ENCODE data around the gene TMEM207. TPM values are rescaled to one million over a fixed set of nuclear protein-coding genes. Genes with fewer than 3 reads are reported as not detected.

TMEM207 gene
- total RNA-seq, 1 donor from 2014 or later = not detected

DNA sequence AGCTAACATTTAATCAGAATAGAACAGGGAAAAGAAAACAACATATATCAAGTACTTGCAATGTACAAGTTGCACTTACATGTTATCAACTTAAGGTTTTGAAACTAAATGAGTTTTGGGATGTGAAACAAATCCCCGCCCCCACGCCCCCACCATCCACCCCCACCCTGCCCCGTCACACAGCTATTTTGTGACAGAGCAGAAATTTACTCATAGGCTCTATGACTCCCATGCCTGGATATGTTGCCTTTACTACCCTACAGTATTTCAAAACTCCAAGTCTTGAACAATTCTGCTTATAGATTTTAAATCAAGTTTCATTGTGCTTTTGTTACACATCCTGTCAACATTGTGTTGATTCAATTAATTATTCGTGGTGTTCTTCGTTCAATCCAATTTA lies 46.1 kb upstream of the TMEM207 start:
- Mint-ChIP-seq H3K27me3 (peaks cover 25% of the 10 kb centered on the region), H3K36me3 (ENCODE audit: low read depth) (no peaks in the 10 kb centered on the region), H3K9me3 (no peaks in the 10 kb centered on the region), H3K4me1 (peaks cover 3% of the 10 kb centered on the region), H3K27ac (no peak overlapping the region), H3K4me3 (no peak overlapping the region)
- intact Hi-C loops (cut with micrococcal nuclease) = no loop called here
- ATAC-seq (ENCODE audit: low read depth) (no peak), DNase-seq (no peak)
- ChIA-PET CTCF (no interaction called here), POLR2A (no interaction called here)
- no peak for TF ChIP-seq CTCF (IDR thresholded peaks at IDR 0.05)

GRCh38 chr3:190495354-190495753 lies 45.7 kb upstream of the TMEM207 start:
- CTCF ChIA-PET = no interaction called here
- Mint-ChIP-seq H3K27me3 (peaks cover 25% of the 10 kb centered on the region), H3K27ac (no peak overlapping the region), H3K36me3 (ENCODE audit: low read depth) (no peaks in the 10 kb centered on the region), H3K9me3 (no peaks in the 10 kb centered on the region), H3K4me3 (no peak overlapping the region), H3K4me1 (peaks cover 3% of the 10 kb centered on the region)
- TF ChIP-seq CTCF (IDR thresholded peaks at IDR 0.05) = no peak
- POLR2A ChIA-PET = no interaction called here
- no peak for DNase-seq
- intact Hi-C loops (cut with micrococcal nuclease) = no loop called here
- ATAC-seq (ENCODE audit: low read depth) = no peak

- H3K27ac Mint-ChIP-seq = no peak overlapping the region
- no peaks in the 10 kb centered on the region for H3K9me3 Mint-ChIP-seq
- ATAC-seq (ENCODE audit: low read depth) (no peak), DNase-seq (no peak)
- ChIA-PET POLR2A (no interaction called here), CTCF (no interaction called here)
- H3K27me3 Mint-ChIP-seq = peaks cover 27% of the 10 kb centered on the region
- no peak for TF ChIP-seq CTCF (IDR thresholded peaks at IDR 0.05)
- H3K4me1 Mint-ChIP-seq = peaks cover 3% of the 10 kb centered on the region
- no peak overlapping the region for H3K4me3 Mint-ChIP-seq
- no peaks in the 10 kb centered on the region for H3K36me3 Mint-ChIP-seq (ENCODE audit: low read depth)
- intact Hi-C loops (cut with micrococcal nuclease) = no loop called here
These were observed 45.2 kb upstream of the TMEM207 start for GRCh38 chr3:190494907-190495306.

DNA sequence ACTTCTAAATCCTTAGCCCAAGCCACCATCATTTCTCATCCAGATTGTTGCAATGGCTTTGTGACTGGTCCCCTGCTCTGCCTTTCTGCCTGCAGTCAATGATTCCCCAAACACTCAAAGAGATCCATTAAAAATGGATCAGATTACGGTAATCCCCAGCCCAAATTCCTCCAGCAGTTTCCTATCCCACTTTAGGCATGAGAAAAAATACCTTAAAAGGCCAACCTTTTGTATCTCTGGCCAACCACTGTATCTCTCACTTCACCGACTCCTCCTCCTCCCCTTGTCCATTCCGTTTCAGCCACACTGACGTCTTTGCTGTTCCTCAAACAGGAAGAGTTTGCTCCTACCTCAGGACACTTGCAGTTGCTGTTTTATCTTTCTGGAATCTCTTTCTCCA lies 43.3 kb upstream of the TMEM207 start:
- Mint-ChIP-seq H3K9me3 (no peaks in the 10 kb centered on the region), H3K27ac (no peak overlapping the region), H3K27me3 (peaks cover 30% of the 10 kb centered on the region), H3K36me3 (ENCODE audit: low read depth) (no peaks in the 10 kb centered on the region), H3K4me1 (peaks cover 3% of the 10 kb centered on the region), H3K4me3 (no peak overlapping the region)
- ChIA-PET POLR2A (no interaction called here), CTCF (no interaction called here)
- DNase-seq (no peak), ATAC-seq (ENCODE audit: low read depth) (no peak)
- intact Hi-C loops (cut with micrococcal nuclease) = no loop called here
- no peak for TF ChIP-seq CTCF (IDR thresholded peaks at IDR 0.05)

DNA sequence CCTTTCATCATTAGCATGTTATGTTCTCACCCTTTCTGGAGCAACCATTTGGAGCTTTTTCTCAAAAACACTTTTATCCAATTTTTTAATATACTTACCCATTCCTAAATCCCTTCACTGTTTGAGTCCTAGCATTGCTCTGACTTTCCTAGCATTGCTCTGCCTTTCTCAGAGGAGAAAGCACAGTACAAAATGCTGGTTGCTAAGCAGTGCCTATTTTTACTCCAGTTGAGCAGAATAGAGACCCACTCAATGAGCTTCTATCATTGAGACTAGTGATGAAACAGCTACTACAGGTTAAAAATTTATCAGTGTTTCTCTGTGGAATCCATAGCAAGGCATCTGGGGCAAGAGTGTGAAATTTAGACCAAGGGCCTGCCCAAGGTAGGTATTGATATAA lies 42.4 kb upstream of the TMEM207 start:
- ATAC-seq (ENCODE audit: low read depth) (no peak), DNase-seq (no peak)
- ChIA-PET CTCF (no interaction called here), POLR2A (no interaction called here)
- no peak overlapping the region for H3K27ac Mint-ChIP-seq
- TF ChIP-seq CTCF (IDR thresholded peaks at IDR 0.05) = no peak
- no peak overlapping the region for H3K4me3 Mint-ChIP-seq
- H3K9me3 Mint-ChIP-seq = no peaks in the 10 kb centered on the region
- no peaks in the 10 kb centered on the region for H3K36me3 Mint-ChIP-seq (ENCODE audit: low read depth)
- H3K27me3 Mint-ChIP-seq = peaks cover 30% of the 10 kb centered on the region
- intact Hi-C loops (cut with micrococcal nuclease) = no loop called here
- H3K4me1 Mint-ChIP-seq = peaks cover 3% of the 10 kb centered on the region
